ENCODE data around the gene CPO.

- TF ChIP-seq, protein P1, sequence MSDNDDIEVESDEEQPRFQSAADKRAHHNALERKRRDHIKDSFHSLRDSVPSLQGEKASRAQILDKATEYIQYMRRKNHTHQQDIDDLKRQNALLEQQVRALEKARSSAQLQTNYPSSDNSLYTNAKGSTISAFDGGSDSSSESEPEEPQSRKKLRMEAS (CRISPR knock-in tag; IDR thresholded peaks at IDR 0.05) = no peak
- TF ChIP-seq SREBF2 (CRISPR knock-in tag; IDR thresholded peaks at IDR 0.05) = no peak
- TF ChIP-seq MXI1 (IDR thresholded peaks at IDR 0.05; ENCODE audit: low read depth, low read length) = no peak
- TF ChIP-seq POLR2A (conservative IDR thresholded peaks at IDR 0.05) = no peak
Measured at GRCh38 chr2:206971805-206972204, 32.5 kb downstream of the CPO start.
